ENCODE measurements around the gene LRRC47.

The LRRC47 gene

GRCh38 chr1:3746389-3746829, 49.9 kb downstream of the LRRC47 start:
- DNase-seq = no peak

- no peak for DNase-seq
These were observed 50.5 kb downstream of the LRRC47 start for GRCh38 chr1:3745590-3746381.

GRCh38 chr1:3745071-3745470, 51.2 kb downstream of the LRRC47 start:
- no peak for DNase-seq

- DNase-seq = no peak
These were observed 51.7 kb downstream of the LRRC47 start for GRCh38 chr1:3744646-3745045.

GRCh38 chr1:3743826-3744225, 52.5 kb downstream of the LRRC47 start:
- DNase-seq = no peak

GRCh38 chr1:3743421-3743820, 52.9 kb downstream of the LRRC47 start:
- DNase-seq = no peak

GRCh38 chr1:3742439-3743298, 53.6 kb downstream of the LRRC47 start:
- no peak for DNase-seq

- no peak for DNase-seq
These were observed 54.5 kb downstream of the LRRC47 start for GRCh38 chr1:3741566-3742438.

GRCh38 chr1:3740752-3741151, 55.5 kb downstream of the LRRC47 start:
- no peak for DNase-seq

- no peak for DNase-seq
These were observed 56.3 kb downstream of the LRRC47 start for GRCh38 chr1:3740042-3740441.

GRCh38 chr1:3738943-3739342, 57.4 kb downstream of the LRRC47 start:
- no peak for DNase-seq

GRCh38 chr1:3736708-3737107, 59.6 kb downstream of the LRRC47 start:
- no peak for DNase-seq

- no peak for DNase-seq
These were observed 60.2 kb downstream of the LRRC47 start for GRCh38 chr1:3736131-3736561.

- no peak for DNase-seq
These were observed 60.6 kb downstream of the LRRC47 start for GRCh38 chr1:3735688-3736087.

GRCh38 chr1:3735027-3735681, 61.1 kb downstream of the LRRC47 start:
- no peak for DNase-seq

- DNase-seq = no peak
These were observed 61.7 kb downstream of the LRRC47 start for GRCh38 chr1:3734602-3735001.

- DNase-seq = no peak
These were observed 62.3 kb downstream of the LRRC47 start for GRCh38 chr1:3733883-3734589.

- no peak for DNase-seq
These were observed 63.0 kb downstream of the LRRC47 start for GRCh38 chr1:3733094-3733882.

GRCh38 chr1:3732434-3733093, 63.7 kb downstream of the LRRC47 start:
- no peak for DNase-seq

All from stimulated activated naive CD4-positive, alpha-beta T cell (primary cell).